Measurements from ENCODE around the gene PTH2R.
"Not testable (repeated sequence)": the region's sequence is repeated elsewhere in the genome, so short reads cannot be mapped to it uniquely, and the experiment has no call there.

The PTH2R gene

DNA sequence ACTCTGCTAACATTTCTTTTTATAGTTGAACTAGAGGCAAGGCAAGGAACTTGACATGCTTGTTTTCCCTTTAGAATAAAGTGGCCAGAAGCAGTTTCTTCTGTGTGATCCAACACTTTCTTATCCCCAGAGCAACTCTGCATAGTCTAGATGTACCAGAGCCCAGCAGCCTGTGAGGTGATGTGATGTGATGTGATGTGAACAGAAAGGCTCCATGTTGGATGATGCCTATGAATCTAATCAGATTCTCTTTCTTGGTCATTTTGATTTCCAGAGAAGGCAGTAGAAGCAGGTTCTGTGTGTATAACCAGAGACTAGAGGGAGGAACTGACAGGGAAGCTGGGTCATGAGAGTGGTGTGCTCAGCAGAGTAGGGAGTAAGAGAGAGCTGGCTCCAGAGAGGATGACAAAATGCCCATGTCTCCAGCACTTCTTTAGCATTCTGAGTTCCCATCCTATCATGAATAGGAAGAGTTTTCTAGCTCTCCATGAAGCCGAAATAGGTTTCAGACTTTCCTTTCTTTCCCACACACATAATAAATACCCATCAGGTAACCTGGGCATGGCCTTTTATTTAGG is 31.0 kb upstream of the PTH2R start:
- Histone ChIP-seq H3F3A (ENCODE audit: control insufficient read depth, insufficient read depth) (no peaks in the 10 kb centered on the region), H3K36me3 (ENCODE audit: control insufficient read depth, low read length) (no peaks in the 10 kb centered on the region), H3K4me1 (ENCODE audit: control insufficient read depth, low read length) (no peaks in the 10 kb centered on the region), H3K27me3 (ENCODE audit: control insufficient read depth, low read length) (peaks cover 9% of the 10 kb centered on the region), H4K20me1 (ENCODE audit: control insufficient read depth, insufficient read depth, low read depth, low read length) (no peaks in the 10 kb centered on the region), H3K27ac (ENCODE audit: low read depth, low read length) (no peak overlapping the region), H3K9me3 (ENCODE audit: control insufficient read depth, insufficient read depth, low read length) (no peaks in the 10 kb centered on the region), H3K4me3 (ENCODE audit: low read length) (no peak overlapping the region), H3K9me2 (replicated peaks; ENCODE audit: control insufficient read depth, low read length) (no peaks in the 10 kb centered on the region), H3K4me2 (ENCODE audit: low read length) (no peak overlapping the region), H3K79me2 (ENCODE audit: control insufficient read depth, low read length) (no peaks in the 10 kb centered on the region)
- TF ChIP-seq EZH2phosphoT487 (IDR thresholded peaks at IDR 0.05; ENCODE audit: borderline replicate concordance, low read length) (no peak), CTCF (IDR thresholded peaks at IDR 0.05; ENCODE audit: low read depth, low read length, poor library complexity, severe bottlenecking) (no peak)

DNA sequence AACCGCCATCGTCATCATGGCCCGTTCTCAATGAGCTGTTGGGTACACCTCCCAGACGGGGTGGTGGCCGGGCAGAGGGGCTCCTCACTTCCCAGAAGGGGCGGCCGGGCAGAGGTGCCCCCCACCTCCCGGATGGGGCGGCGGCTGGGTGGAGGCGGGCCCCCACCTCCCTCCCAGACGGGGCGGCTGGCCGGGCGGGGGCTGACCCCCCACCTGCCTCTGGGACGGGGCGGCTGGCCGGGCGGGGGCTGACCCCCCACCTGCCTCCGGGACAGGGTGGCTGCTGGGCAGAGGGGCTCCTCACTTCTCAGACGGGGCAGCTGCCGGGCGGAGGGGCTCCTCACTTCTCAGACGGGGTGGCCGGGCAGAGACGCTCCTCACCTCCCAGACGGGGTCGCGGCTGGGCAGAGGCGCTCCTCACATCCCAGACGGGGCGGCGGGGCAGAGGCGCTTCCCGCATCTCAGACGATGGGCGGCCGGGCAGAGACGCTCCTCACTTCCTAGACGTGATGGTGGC is 29.2 kb upstream of the PTH2R start:
- not testable (repeated sequence) for H3K4me1 ChIP-seq (ENCODE audit: control insufficient read depth, low read length); H3K36me3 ChIP-seq (ENCODE audit: control insufficient read depth, low read length); H3K9me3 ChIP-seq (ENCODE audit: control insufficient read depth, insufficient read depth, low read length); H3F3A ChIP-seq (ENCODE audit: control insufficient read depth, insufficient read depth); H3K27ac ChIP-seq (ENCODE audit: low read depth, low read length); H3K79me2 ChIP-seq (ENCODE audit: control insufficient read depth, low read length); H3K4me2 ChIP-seq (ENCODE audit: low read length); H3K9me2 ChIP-seq (replicated peaks; ENCODE audit: control insufficient read depth, low read length); H3K4me3 ChIP-seq (ENCODE audit: low read length); H4K20me1 ChIP-seq (ENCODE audit: control insufficient read depth, insufficient read depth, low read depth, low read length)
- H3K27me3 ChIP-seq (ENCODE audit: control insufficient read depth, low read length), result peaks cover 15% of the 10 kb centered on the region

- peaks cover 30% of the 10 kb centered on the region for H3K27me3 ChIP-seq (ENCODE audit: control insufficient read depth, low read length)
- H4K20me1 ChIP-seq (ENCODE audit: control insufficient read depth, insufficient read depth, low read depth, low read length), result no peaks in the 10 kb centered on the region
- H3K9me2 ChIP-seq (replicated peaks; ENCODE audit: control insufficient read depth, low read length), result no peaks in the 10 kb centered on the region
- H3K79me2 ChIP-seq (ENCODE audit: control insufficient read depth, low read length), result no peaks in the 10 kb centered on the region
- no peak overlapping the region for H3K4me2 ChIP-seq (ENCODE audit: low read length)
- H3F3A ChIP-seq (ENCODE audit: control insufficient read depth, insufficient read depth), result no peaks in the 10 kb centered on the region
- no peak for TF ChIP-seq CTCF (IDR thresholded peaks at IDR 0.05; ENCODE audit: low read depth, low read length, poor library complexity, severe bottlenecking)
- TF ChIP-seq EZH2phosphoT487 (IDR thresholded peaks at IDR 0.05; ENCODE audit: borderline replicate concordance, low read length), result no peak
- H3K27ac ChIP-seq (ENCODE audit: low read depth, low read length), result no peak overlapping the region
- H3K9me3 ChIP-seq (ENCODE audit: control insufficient read depth, insufficient read depth, low read length), result no peaks in the 10 kb centered on the region
- H3K4me3 ChIP-seq (ENCODE audit: low read length), result no peak overlapping the region
- no peaks in the 10 kb centered on the region for H3K4me1 ChIP-seq (ENCODE audit: control insufficient read depth, low read length)
- no peaks in the 10 kb centered on the region for H3K36me3 ChIP-seq (ENCODE audit: control insufficient read depth, low read length)
Measured at GRCh38 chr2:208379192-208379591, 27.4 kb upstream of the PTH2R start.

DNA sequence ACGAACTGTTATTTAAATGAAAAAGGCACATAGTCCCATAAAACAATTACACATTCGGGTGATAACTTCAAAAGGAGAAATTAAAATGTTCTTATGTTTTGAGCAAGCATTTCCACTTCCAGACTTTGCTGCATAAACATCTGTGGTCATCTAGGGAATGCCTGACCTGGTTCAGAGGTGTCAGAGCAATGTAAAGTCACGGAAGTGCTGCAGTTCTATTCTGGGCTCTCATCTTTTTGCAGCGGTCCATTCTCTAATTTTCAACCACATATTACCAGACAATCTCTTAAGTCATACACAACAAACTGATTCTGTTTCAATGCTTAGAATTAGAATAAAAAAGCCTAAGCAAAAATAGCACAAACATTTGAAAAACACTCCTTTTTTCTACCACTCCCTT is 22.0 kb upstream of the PTH2R start:
- Histone ChIP-seq H3K79me2 (ENCODE audit: control insufficient read depth, low read length) (no peaks in the 10 kb centered on the region), H3K4me1 (ENCODE audit: control insufficient read depth, low read length) (no peaks in the 10 kb centered on the region), H3K4me3 (ENCODE audit: low read length) (no peak overlapping the region), H3K9me2 (replicated peaks; ENCODE audit: control insufficient read depth, low read length) (no peaks in the 10 kb centered on the region), H3K4me2 (ENCODE audit: low read length) (no peak overlapping the region), H3K27ac (ENCODE audit: low read depth, low read length) (no peak overlapping the region), H4K20me1 (ENCODE audit: control insufficient read depth, insufficient read depth, low read depth, low read length) (no peaks in the 10 kb centered on the region), H3K27me3 (ENCODE audit: control insufficient read depth, low read length) (peaks cover 34% of the 10 kb centered on the region), H3F3A (ENCODE audit: control insufficient read depth, insufficient read depth) (no peaks in the 10 kb centered on the region), H3K9me3 (ENCODE audit: control insufficient read depth, insufficient read depth, low read length) (no peaks in the 10 kb centered on the region), H3K36me3 (ENCODE audit: control insufficient read depth, low read length) (no peaks in the 10 kb centered on the region)
- TF ChIP-seq EZH2phosphoT487 (IDR thresholded peaks at IDR 0.05; ENCODE audit: borderline replicate concordance, low read length), result no peak

All from DOHH2 (cell line).